K562 (cell line): ENCODE results near the gene PRR23B. TPM values are rescaled to one million over a fixed set of nuclear protein-coding genes. Genes with fewer than 3 reads are reported as not detected.
"Not testable (repeated sequence)": the region's sequence is repeated elsewhere in the genome, so short reads cannot be mapped to it uniquely, and the experiment has no call there.

Experiments used
- ATAC-seq: fragments of 200-7000 bp; cut with Tn5 transposase; 3 replicates; pipeline ENCODE4 v1.9.1; 2020; ENCODE audit warnings: moderate library complexity
- BruUV-seq: library from RNA; stranded (reverse); fragments of 400-500 nt; replicated peaks from 2 replicates; lab custom pipeline; 2021; lab: Mats Ljungman, UMichigan
- CTCF ChIA-PET: fragments of 300-600 bp; formaldehyde crosslinking; extraction: SDS; loops from one replicate; lab custom pipeline; 2021; ENCODE audit warnings: low intra/inter-chr PET ratio; lab: Yijun Ruan, JAX
- POLR2A ChIA-PET: fragments of 300-600, 350-650 bp; sonication (Branson Sonifier 250); formaldehyde crosslinking; extraction: SDS; loops from one replicate; lab custom pipeline; 2021; ENCODE audit warnings: antibody characterized with exemption, inconsistent platforms; lab: Yijun Ruan, JAX
- DNase-seq, 4 experiments: peaks; one replicate each; pipeline versions ENCODE4 v3.0.0 to v3.0.0-alpha.2; 2011 to 2018; ENCODE audit warnings: low spot score in 3 of 4, mixed read lengths in 3 of 4; ENCODE audit errors: extremely low read depth in 1 of 4
- FAIRE-seq: peaks from 2 replicates; lab custom pipeline; 2011; peaks lifted over from hg19 to GRCh38; lab: Jason Lieb, UNC
- H2AFZ ChIP-seq: 2 replicates; pipeline ENCODE4 v1.6.0; 2011; ENCODE audit warnings: low read depth, low read length, control low read depth, inconsistent platforms
- H3K27ac ChIP-seq: fragments of 200-600 bp; 3 replicates; pipeline ENCODE4 v1.8.0; 2011; ENCODE audit warnings: low read depth, mild to moderate bottlenecking, control low read depth, inconsistent platforms, low read length, moderate library complexity, mixed read lengths; ENCODE audit errors: extremely low read depth
- H3K27me3 ChIP-seq, 2 experiments: fragments of 300-600 bp in 1 of 2; 2 replicates in 1 of 2; 3 replicates in 1 of 2; pipeline versions ENCODE4 v1.6.0 to v1.8.0; 2011; ENCODE audit warnings: inconsistent platforms in 2 of 2, low read length in 2 of 2, mild to moderate bottlenecking in 1 of 2, mixed read lengths in 1 of 2, moderate library complexity in 1 of 2; ENCODE audit not compliant: control insufficient read depth in 2 of 2, insufficient read depth in 2 of 2
- H3K36me3 ChIP-seq: fragments of 300-600 bp; 3 replicates; pipeline ENCODE4 v1.8.0; 2011; ENCODE audit warnings: mild to moderate bottlenecking, low read length, inconsistent platforms; ENCODE audit not compliant: control insufficient read depth, insufficient read depth
- H3K4me1 ChIP-seq, 2 experiments: fragments of 200-600 bp in 1 of 2; replicated peaks in 1 of 2; 2 replicates in 1 of 2; 3 replicates in 1 of 2; pipeline versions ENCODE4 v1.5.1 to v1.8.0; 2011; ENCODE audit warnings: inconsistent platforms in 2 of 2, low read length in 2 of 2, mild to moderate bottlenecking in 1 of 2, mixed read lengths in 1 of 2, moderate library complexity in 1 of 2; ENCODE audit not compliant: control insufficient read depth in 2 of 2, insufficient read depth in 2 of 2
- H3K4me2 ChIP-seq: 2 replicates; pipeline ENCODE4 v1.6.1; 2011; ENCODE audit warnings: low read length, control low read depth, inconsistent platforms, mixed read lengths; ENCODE audit not compliant: insufficient read depth
- H3K4me3 ChIP-seq: fragments of 200-600 bp; sonication (generic), shearing (Covaris generic); 2 replicates; pipeline ENCODE4 v1.5.1; 2016; ENCODE audit warnings: control low read depth, inconsistent platforms
- H3K79me2 ChIP-seq: fragments of 200-600 bp; 3 replicates; pipeline ENCODE4 v1.8.0; 2011; ENCODE audit warnings: low read length, inconsistent platforms; ENCODE audit not compliant: control insufficient read depth, insufficient read depth
- H3K9ac ChIP-seq, 2 experiments: 2 replicates each; pipeline versions ENCODE4 v1.6.0 to v1.6.1; 2011; ENCODE audit warnings: low read depth in 2 of 2, low read length in 2 of 2, control low read depth in 1 of 2, inconsistent platforms in 1 of 2, mild to moderate bottlenecking in 1 of 2, mixed read lengths in 1 of 2; ENCODE audit not compliant: insufficient read depth in 1 of 2
- H3K9me1 ChIP-seq: one replicate; pipeline ENCODE4 v1.6.0; 2011; ENCODE audit warnings: inconsistent platforms, mild to moderate bottlenecking, low read length, moderate library complexity; ENCODE audit not compliant: control insufficient read depth, insufficient read depth
- H3K9me3 ChIP-seq: replicated peaks from 2 replicates; pipeline ENCODE4 v1.5.1; 2011; ENCODE audit warnings: low read depth, low read length, inconsistent platforms; ENCODE audit not compliant: control insufficient read depth, insufficient read depth
- H4K20me1 ChIP-seq: replicated peaks from 2 replicates; pipeline ENCODE4 v1.6.1; 2011; ENCODE audit warnings: low read length, inconsistent platforms, mixed read lengths; ENCODE audit not compliant: control insufficient read depth, insufficient read depth
- KLF10 ChIP-seq: fragments of 250-450 bp; sonication (Bioruptor Pico); IDR thresholded peaks from 2 replicates; pipeline ENCODE4 v1.6.1; 2021; ENCODE audit warnings: matching md5 sums
- RNF2 ChIP-seq: sonication (generic); IDR thresholded peaks from 2 replicates; pipeline ENCODE4 v1.6.1; 2016
- SAFB2 ChIP-seq: fragments of 200-400 bp; formaldehyde crosslinking; IDR thresholded peaks from 2 replicates; pipeline ENCODE4 v1.6.1; 2018; ENCODE audit warnings: borderline replicate concordance, low read length, low read depth, moderate library complexity; ENCODE audit not compliant: severe bottlenecking
- TRIM24 ChIP-seq, 2 experiments: fragments of 450-650 bp; IDR thresholded peaks; 2 replicates each; pipeline ENCODE4 v1.6.1; 2016
- ZNF507 ChIP-seq: conservative IDR thresholded peaks from 2 replicates; pipeline ENCODE4 v1.6.1; 2017; ENCODE audit warnings: missing genetic modification characterization, missing compliant biosample characterization
- WGBS: fragments of 100-300 bp; shearing (Covaris generic); methylation state at CpG from one replicate; pipeline ENCODE4 v1.1.6; 2016; ENCODE audit warnings: low coverage, mixed read lengths; ENCODE audit not compliant: insufficient coverage; ENCODE audit errors: missing lambda C conversion rate; 5-methylcytosine and 5-hydroxymethylcytosine counted together
- in situ Hi-C: fragments of 300-500 bp; cut with MboI; formaldehyde crosslinking; loops from 4 replicates; pipeline ENCODE4 v1.15.0; 2018; ENCODE audit warnings: inconsistent platforms, mixed read lengths
- intact Hi-C: fragments of 100-400 bp; cut with micrococcal nuclease; formaldehyde crosslinking; loops from 2 replicates; pipeline ENCODE4 v1.14.2; 2022
- polyA plus RNA-seq, 8 experiments: library from polyadenylated mRNA; depleted of rRNA in 4 of 8; stranded (reverse) in 5 of 8; unstranded in 3 of 8; fragments of >200 nt; fragmentation: Nextera tagmentation in 2 of 8; fragmentation: Illumina TruSeq in 1 of 8; extraction: Ambion mirVana in 2 of 8; extraction: Trizol in 1 of 8; gene quantifications; 2 replicates each; pipeline versions ENCODE4 v1.2.1 to v1.2.3, GENCODE V29; 2011 to 2014; ENCODE audit warnings: inconsistent platforms in 1 of 8, missing spikeins in 1 of 8
- total RNA-seq, 7 experiments: library from RNA; depleted of rRNA in 6 of 7; stranded (reverse); fragments of >200 nt in 6 of 7; fragmentation: Illumina TruSeq in 2 of 7; extraction: Trizol in 2 of 7; gene quantifications; 2 replicates each; pipeline versions ENCODE4 v1.2.1 to v1.2.3, GENCODE V29; 2011 to 2021; ENCODE audit warnings: low replicate concordance in 1 of 7
- TF ChIP-seq, protein P1 (sequence below): fragments of 450-650 bp; IDR thresholded peaks from 2 replicates; pipeline ENCODE4 v1.6.1; 2016; ENCODE audit warnings: mild to moderate bottlenecking, moderate library complexity

PRR23B gene
- total and polyA plus RNA-seq, 9 of the 15 experiments (the other 6 are each of a cell fraction or from before 2014, with no cell fraction given) = not detected

DNA sequence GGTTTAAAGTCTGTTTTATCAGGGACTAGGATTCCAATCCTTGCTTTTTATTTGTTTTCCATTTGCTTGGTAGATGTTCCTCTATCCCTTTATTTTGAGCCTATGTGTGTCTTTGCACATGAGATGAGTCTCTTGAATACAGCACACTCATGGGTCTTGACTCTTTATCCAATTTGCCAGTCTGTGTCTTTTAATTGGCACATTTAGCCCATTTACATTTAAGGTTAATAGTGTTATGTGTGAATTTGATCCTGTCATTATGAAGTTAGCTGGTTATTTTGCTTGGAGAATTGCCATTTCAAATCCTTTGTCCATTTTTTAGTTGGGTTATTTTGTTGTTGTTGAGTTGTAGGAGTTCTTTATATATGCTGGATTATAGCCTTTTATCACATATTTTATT is 9.8 kb upstream of the PRR23B start:
- CTCF ChIA-PET, DNase-seq, H3K27me3 ChIP-seq, H3K4me3 ChIP-seq, intact Hi-C loops, ATAC-seq, H3K9me1 ChIP-seq, BruUV-seq, in situ Hi-C loops, H3K4me1 ChIP-seq, H3K27ac ChIP-seq, POLR2A ChIA-PET, H3K4me2 ChIP-seq, H3K9me3 ChIP-seq, H3K79me2 ChIP-seq, H2AFZ ChIP-seq, FAIRE-seq, H3K36me3 ChIP-seq, H4K20me1 ChIP-seq, H3K9ac ChIP-seq: not testable (repeated sequence)
- peak; percentile 91 for TF ChIP-seq ZNF507 (tag)

DNA sequence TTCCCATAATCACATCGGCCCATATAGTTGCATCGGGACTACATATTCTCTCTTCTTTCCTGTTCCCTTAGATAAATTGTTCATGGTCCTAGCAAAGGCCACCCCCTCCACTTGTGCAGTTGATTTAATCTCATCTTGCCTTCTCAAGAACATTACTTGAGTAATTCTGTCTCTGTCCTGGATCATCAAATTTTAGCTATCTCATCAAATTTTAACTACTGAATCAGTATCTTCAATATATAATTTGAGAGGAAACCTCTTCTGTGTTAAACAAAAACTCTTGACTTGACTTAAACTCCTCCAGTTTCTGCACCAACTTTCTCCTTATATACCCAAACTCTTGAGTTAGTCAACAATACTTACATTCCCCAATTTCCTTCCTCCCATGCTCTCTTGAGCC is 4.2 kb upstream of the PRR23B start:
- no peaks in the 10 kb centered on the region for H3K9me1 ChIP-seq
- ChIA-PET POLR2A (interaction anchor here (0.6 to 0.9 kb wide), 2 partner anchors 199 to 354 kb away, joined by 3 read pairs; no protein-coding TSS in a partner anchor), CTCF (no interaction called here)
- H3K27ac ChIP-seq = no peak overlapping the region
- no peaks in the 10 kb centered on the region for H3K79me2 ChIP-seq
- H2AFZ ChIP-seq = no peak overlapping the region
- no peaks in the 10 kb centered on the region for H3K9me3 ChIP-seq
- no peak overlapping the region for H3K4me2 ChIP-seq
- no peaks in the 10 kb centered on the region for H3K4me1 ChIP-seq
- in situ Hi-C loops = no loop called here
- H3K36me3 ChIP-seq = no peaks in the 10 kb centered on the region
- H4K20me1 ChIP-seq = no peaks in the 10 kb centered on the region
- intact Hi-C loops = no loop called here
- BruUV-seq = no TSS peak
- no peak overlapping the region for H3K9ac ChIP-seq
- no peak for FAIRE-seq
- DNase-seq = no peak
- no peaks in the 10 kb centered on the region for H3K27me3 ChIP-seq
- no peak overlapping the region for H3K4me3 ChIP-seq
- no peak for ATAC-seq
- WGBS = 0% methylated on average over 2 of the region's 2 CpGs
- TF ChIP-seq SAFB2 (no peak), KLF10 (no peak), TRIM24 (IDR thresholded peaks at IDR 0.05) (no peak), RNF2 (no peak)
- TF ChIP-seq, protein P1, sequence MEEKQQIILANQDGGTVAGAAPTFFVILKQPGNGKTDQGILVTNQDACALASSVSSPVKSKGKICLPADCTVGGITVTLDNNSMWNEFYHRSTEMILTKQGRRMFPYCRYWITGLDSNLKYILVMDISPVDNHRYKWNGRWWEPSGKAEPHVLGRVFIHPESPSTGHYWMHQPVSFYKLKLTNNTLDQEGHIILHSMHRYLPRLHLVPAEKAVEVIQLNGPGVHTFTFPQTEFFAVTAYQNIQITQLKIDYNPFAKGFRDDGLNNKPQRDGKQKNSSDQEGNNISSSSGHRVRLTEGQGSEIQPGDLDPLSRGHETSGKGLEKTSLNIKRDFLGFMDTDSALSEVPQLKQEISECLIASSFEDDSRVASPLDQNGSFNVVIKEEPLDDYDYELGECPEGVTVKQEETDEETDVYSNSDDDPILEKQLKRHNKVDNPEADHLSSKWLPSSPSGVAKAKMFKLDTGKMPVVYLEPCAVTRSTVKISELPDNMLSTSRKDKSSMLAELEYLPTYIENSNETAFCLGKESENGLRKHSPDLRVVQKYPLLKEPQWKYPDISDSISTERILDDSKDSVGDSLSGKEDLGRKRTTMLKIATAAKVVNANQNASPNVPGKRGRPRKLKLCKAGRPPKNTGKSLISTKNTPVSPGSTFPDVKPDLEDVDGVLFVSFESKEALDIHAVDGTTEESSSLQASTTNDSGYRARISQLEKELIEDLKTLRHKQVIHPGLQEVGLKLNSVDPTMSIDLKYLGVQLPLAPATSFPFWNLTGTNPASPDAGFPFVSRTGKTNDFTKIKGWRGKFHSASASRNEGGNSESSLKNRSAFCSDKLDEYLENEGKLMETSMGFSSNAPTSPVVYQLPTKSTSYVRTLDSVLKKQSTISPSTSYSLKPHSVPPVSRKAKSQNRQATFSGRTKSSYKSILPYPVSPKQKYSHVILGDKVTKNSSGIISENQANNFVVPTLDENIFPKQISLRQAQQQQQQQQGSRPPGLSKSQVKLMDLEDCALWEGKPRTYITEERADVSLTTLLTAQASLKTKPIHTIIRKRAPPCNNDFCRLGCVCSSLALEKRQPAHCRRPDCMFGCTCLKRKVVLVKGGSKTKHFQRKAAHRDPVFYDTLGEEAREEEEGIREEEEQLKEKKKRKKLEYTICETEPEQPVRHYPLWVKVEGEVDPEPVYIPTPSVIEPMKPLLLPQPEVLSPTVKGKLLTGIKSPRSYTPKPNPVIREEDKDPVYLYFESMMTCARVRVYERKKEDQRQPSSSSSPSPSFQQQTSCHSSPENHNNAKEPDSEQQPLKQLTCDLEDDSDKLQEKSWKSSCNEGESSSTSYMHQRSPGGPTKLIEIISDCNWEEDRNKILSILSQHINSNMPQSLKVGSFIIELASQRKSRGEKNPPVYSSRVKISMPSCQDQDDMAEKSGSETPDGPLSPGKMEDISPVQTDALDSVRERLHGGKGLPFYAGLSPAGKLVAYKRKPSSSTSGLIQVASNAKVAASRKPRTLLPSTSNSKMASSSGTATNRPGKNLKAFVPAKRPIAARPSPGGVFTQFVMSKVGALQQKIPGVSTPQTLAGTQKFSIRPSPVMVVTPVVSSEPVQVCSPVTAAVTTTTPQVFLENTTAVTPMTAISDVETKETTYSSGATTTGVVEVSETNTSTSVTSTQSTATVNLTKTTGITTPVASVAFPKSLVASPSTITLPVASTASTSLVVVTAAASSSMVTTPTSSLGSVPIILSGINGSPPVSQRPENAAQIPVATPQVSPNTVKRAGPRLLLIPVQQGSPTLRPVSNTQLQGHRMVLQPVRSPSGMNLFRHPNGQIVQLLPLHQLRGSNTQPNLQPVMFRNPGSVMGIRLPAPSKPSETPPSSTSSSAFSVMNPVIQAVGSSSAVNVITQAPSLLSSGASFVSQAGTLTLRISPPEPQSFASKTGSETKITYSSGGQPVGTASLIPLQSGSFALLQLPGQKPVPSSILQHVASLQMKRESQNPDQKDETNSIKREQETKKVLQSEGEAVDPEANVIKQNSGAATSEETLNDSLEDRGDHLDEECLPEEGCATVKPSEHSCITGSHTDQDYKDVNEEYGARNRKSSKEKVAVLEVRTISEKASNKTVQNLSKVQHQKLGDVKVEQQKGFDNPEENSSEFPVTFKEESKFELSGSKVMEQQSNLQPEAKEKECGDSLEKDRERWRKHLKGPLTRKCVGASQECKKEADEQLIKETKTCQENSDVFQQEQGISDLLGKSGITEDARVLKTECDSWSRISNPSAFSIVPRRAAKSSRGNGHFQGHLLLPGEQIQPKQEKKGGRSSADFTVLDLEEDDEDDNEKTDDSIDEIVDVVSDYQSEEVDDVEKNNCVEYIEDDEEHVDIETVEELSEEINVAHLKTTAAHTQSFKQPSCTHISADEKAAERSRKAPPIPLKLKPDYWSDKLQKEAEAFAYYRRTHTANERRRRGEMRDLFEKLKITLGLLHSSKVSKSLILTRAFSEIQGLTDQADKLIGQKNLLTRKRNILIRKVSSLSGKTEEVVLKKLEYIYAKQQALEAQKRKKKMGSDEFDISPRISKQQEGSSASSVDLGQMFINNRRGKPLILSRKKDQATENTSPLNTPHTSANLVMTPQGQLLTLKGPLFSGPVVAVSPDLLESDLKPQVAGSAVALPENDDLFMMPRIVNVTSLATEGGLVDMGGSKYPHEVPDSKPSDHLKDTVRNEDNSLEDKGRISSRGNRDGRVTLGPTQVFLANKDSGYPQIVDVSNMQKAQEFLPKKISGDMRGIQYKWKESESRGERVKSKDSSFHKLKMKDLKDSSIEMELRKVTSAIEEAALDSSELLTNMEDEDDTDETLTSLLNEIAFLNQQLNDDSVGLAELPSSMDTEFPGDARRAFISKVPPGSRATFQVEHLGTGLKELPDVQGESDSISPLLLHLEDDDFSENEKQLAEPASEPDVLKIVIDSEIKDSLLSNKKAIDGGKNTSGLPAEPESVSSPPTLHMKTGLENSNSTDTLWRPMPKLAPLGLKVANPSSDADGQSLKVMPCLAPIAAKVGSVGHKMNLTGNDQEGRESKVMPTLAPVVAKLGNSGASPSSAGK = no peak
